Cardiac muscle cell (in vitro differentiated cells and primary cell): ENCODE measurements around the gene TSPOAP1. TPM values are rescaled to one million over a fixed set of nuclear protein-coding genes. Genes with fewer than 3 reads are reported as not detected.

ENCODE experiments used
- DNase-seq, 2 donors: peaks; one replicate each; pipeline versions ENCODE4 v3.0.0 to v3.0.0-alpha.2; 2010 to 2017; ENCODE audit warnings: low read depth in 1 of 2, low spot score in 1 of 2
- H3K27ac ChIP-seq: fragments of 200-600 bp; sonication (generic); 2 replicates; pipeline ENCODE4 v1.5.1; 2016
- H3K27me3 ChIP-seq: fragments of 200-600 bp; sonication (generic); 2 replicates; pipeline ENCODE4 v1.6.0; 2016; ENCODE audit warnings: control low read depth
- H3K36me3 ChIP-seq: fragments of 200-600 bp; sonication (generic); 2 replicates; pipeline ENCODE4 v1.5.1; 2016; ENCODE audit warnings: control low read depth
- H3K4me1 ChIP-seq: fragments of 200-600 bp; sonication (generic); 2 replicates; pipeline ENCODE4 v1.8.1; 2017; ENCODE audit warnings: low read depth, mild to moderate bottlenecking, mixed run types
- H3K4me3 ChIP-seq: fragments of 200-600 bp; sonication (generic); 2 replicates; pipeline ENCODE4 v1.5.1; 2016; ENCODE audit warnings: mild to moderate bottlenecking
- H3K9me3 ChIP-seq: fragments of 200-600 bp; sonication (generic); 2 replicates; pipeline ENCODE4 v1.5.1; 2017; ENCODE audit warnings: low read depth, mild to moderate bottlenecking, control low read depth
- CTCF ChIP-seq: IDR thresholded peaks from 2 replicates; pipeline ENCODE4 v1.5.1; 2012; ENCODE audit warnings: low read depth, mild to moderate bottlenecking, low read length
- polyA plus RNA-seq: library from polyadenylated mRNA; unstranded; fragments of >200 nt; fragmentation: Nextera tagmentation; extraction: Ambion mirVana; gene quantifications from 2 replicates; pipeline ENCODE4 v1.2.1, GENCODE V29; 2016
- total RNA-seq: library from RNA; depleted of rRNA; stranded (reverse); fragments of >200 nt; gene quantifications from 2 replicates; pipeline ENCODE4 v1.2.3, GENCODE V29; 2016

The TSPOAP1 gene
- total and polyA plus RNA-seq, 2 experiments from 2014 or later, result 77.5 to 92.1 TPM

GRCh38 chr17:58262149-58262548 is 66.4 kb downstream of the TSPOAP1 start:
- H3K4me3 ChIP-seq, result no peak overlapping the region
- H3K9me3 ChIP-seq, result no peaks in the 10 kb centered on the region
- no peak overlapping the region for H3K27ac ChIP-seq
- H3K36me3 ChIP-seq, result no peaks in the 10 kb centered on the region
- peaks cover 68% of the 10 kb centered on the region for H3K27me3 ChIP-seq
- H3K4me1 ChIP-seq, result no peaks in the 10 kb centered on the region
- DNase-seq, result no peak
- TF ChIP-seq CTCF, result no peak

- Histone ChIP-seq H3K27ac (no peak overlapping the region), H3K36me3 (no peaks in the 10 kb centered on the region), H3K4me1 (no peaks in the 10 kb centered on the region), H3K27me3 (peaks cover 87% of the 10 kb centered on the region), H3K9me3 (no peaks in the 10 kb centered on the region), H3K4me3 (no peak overlapping the region)
- no peak for TF ChIP-seq CTCF
- DNase-seq, result no peak
These were observed 73.8 kb downstream of the TSPOAP1 start for GRCh38 chr17:58254803-58255202.

GRCh38 chr17:58253082-58253481 is 75.5 kb downstream of the TSPOAP1 start:
- no peak for DNase-seq
- Histone ChIP-seq H3K4me1 (no peaks in the 10 kb centered on the region), H3K9me3 (no peaks in the 10 kb centered on the region), H3K27ac (no peak overlapping the region), H3K36me3 (no peaks in the 10 kb centered on the region), H3K4me3 (no peak overlapping the region), H3K27me3 (peaks cover 86% of the 10 kb centered on the region)
- TF ChIP-seq CTCF, result no peak

GRCh38 chr17:58252141-58252540 is 76.5 kb downstream of the TSPOAP1 start:
- DNase-seq, result no peak
- H3K27me3 ChIP-seq, result peaks cover 86% of the 10 kb centered on the region

More at GRCh38 chr17:58252141-58252540, 76.5 kb downstream of the TSPOAP1 start:
- Histone ChIP-seq H3K36me3 (no peaks in the 10 kb centered on the region), H3K4me3 (no peak overlapping the region), H3K27ac (no peak overlapping the region), H3K9me3 (no peaks in the 10 kb centered on the region), H3K4me1 (no peaks in the 10 kb centered on the region)
- TF ChIP-seq CTCF, result no peak

Other genes starting within 250 kb of the TSPOAP1 start
- gene DYNLL2, start 245.4 kb downstream of the TSPOAP1 start, total RNA-seq, result 14.2 and 16.3 TPM in 2 replicates
- gene DYNLL2, start 245.4 kb downstream of the TSPOAP1 start, polyA plus RNA-seq, result 0.62 and 0.79 TPM in 2 replicates
- 0.04 TPM in 1 of 2 replicates, not detected in the other for gene OR4D1, start 180.4 kb downstream of the TSPOAP1 start, total RNA-seq
- not detected in 2 replicates for gene OR4D1, start 180.4 kb downstream of the TSPOAP1 start, polyA plus RNA-seq
- not detected in 2 replicates for gene OR4D2, start 161.8 kb downstream of the TSPOAP1 start, total RNA-seq
- not detected in 2 replicates for gene OR4D2, start 161.8 kb downstream of the TSPOAP1 start, polyA plus RNA-seq
- gene EPX, start 136.1 kb downstream of the TSPOAP1 start, total RNA-seq, result not detected in 2 replicates
- not detected in 2 replicates for gene EPX, start 136.1 kb downstream of the TSPOAP1 start, polyA plus RNA-seq
- 18.0 and 29.7 TPM in 2 replicates for gene MKS1, start 109.5 kb downstream of the TSPOAP1 start, total RNA-seq
- 28.6 and 42.7 TPM in 2 replicates for gene MKS1, start 109.5 kb downstream of the TSPOAP1 start, polyA plus RNA-seq
- not detected in 2 replicates for gene LPO, start 90.2 kb downstream of the TSPOAP1 start, total RNA-seq
- not detected in 2 replicates for gene LPO, start 90.2 kb downstream of the TSPOAP1 start, polyA plus RNA-seq
- gene MPO, start 47.9 kb downstream of the TSPOAP1 start, total RNA-seq, result not detected in 2 replicates
- gene MPO, start 47.9 kb downstream of the TSPOAP1 start, polyA plus RNA-seq, result not detected in 2 replicates
- gene SUPT4H1, start 23.4 kb upstream of the TSPOAP1 start, total RNA-seq, result 94.6 and 152 TPM in 2 replicates
- gene SUPT4H1, start 23.4 kb upstream of the TSPOAP1 start, polyA plus RNA-seq, result 97.9 and 102 TPM in 2 replicates
- 8.6 and 8.7 TPM in 2 replicates for gene RNF43, start 88.7 kb upstream of the TSPOAP1 start, total RNA-seq
- 5.0 and 9.4 TPM in 2 replicates for gene RNF43, start 88.7 kb upstream of the TSPOAP1 start, polyA plus RNA-seq
- 0.03 and 0.07 TPM in 2 replicates for gene HSF5, start 159.6 kb upstream of the TSPOAP1 start, total RNA-seq
- gene HSF5, start 159.6 kb upstream of the TSPOAP1 start, polyA plus RNA-seq, result not detected in 2 replicates
- gene MTMR4, start 185.8 kb upstream of the TSPOAP1 start, total RNA-seq, result 29.9 and 47.7 TPM in 2 replicates
- gene MTMR4, start 185.8 kb upstream of the TSPOAP1 start, polyA plus RNA-seq, result 26.0 and 30.4 TPM in 2 replicates